ENCODE data around the gene UBB.

UBB gene

DNA sequence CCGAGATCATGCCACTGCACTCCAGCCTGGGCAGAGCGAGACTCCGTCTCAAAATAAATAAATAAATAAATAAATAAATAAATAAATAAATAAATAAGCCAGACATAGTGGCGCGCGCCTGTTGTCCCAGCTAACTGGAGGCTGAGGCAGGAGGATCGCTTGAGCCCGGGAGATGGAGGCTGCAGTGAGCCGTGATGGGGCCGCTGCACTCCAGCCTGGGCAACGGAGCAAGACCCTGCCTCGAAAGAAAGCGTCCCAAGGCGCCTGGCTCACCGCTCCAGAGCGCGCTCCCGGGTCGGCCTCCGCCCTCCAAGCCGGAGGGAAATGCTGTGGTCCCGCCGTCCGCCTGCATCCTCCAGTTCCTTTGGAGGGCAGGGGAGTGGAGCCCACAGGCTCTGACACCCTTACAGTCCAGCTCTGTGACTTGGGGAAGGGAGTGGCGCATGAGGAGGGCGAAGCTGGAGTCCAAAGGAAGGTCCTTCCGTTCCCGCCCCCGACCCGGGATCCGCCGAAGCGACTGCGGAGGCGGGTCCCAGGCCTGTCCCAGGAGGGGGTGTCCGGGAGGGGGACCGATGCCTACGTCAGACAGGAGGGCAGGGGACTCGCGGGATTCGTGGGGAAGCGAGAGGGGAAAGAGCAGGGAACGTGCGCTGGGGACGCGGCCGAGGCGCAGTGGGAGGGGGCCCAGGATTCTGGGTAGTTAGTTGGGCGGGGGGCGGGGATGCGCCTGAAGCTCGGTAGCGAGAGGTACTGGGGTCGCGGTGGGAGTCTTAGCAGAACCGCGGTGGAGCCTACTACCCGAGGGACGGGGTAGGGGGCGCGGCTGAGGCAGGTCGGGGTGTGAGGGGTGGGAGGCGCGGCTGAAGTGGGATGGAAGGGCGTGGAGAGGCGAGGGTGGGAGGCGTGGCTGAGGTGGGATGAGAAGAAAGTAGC, 26.1 kb downstream of the UBB start:
- H3K4me3 ChIP-seq (ENCODE audit: low read depth, low read length): no peak overlapping the region
- DNase-seq (ENCODE audit: low read depth): no peak
- TF ChIP-seq CTCF (IDR thresholded peaks at IDR 0.05; ENCODE audit: low read depth, low read length) (no peak), POLR2A (IDR thresholded peaks at IDR 0.05; ENCODE audit: extremely low read depth, insufficient read length) (no peak), MYC (IDR thresholded peaks at IDR 0.05; ENCODE audit: low read depth, low read length) (no peak), MAX (IDR thresholded peaks at IDR 0.05; ENCODE audit: low read depth, low read length) (no peak)

DNA sequence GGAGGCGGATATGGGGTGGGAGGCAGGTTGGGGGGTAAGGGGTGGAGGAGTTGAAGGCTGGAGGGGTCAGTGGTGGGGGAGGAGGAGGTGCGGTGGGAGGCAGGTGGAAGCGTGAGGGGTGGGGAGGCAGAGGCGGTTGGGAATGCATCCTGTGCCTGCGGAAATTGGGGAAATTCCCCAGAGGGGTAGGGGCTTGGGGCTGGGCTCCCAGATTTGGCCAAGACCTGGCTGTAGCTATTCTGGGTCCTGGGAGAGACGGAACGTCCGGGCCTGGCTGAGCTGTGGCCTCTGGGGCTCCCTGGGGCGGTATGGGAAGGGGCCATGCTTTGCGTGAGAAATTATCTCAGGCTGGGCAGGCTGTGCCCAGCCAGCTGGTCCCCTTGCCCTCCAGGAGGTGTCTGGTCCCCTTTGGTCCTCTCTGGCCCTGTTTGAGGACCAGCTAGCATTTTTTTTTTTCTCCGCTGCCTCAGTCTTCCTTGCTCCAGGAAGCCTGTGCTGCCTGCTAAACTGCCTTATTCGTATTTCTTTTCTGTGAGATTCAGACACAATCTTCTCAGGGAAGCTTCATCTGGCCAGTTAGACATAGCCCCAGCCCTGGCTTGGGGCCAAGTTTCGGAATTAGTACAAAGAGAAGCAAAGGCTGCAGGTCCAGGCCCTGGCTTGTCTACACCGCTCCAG, 27.2 kb downstream of the UBB start:
- TF ChIP-seq MAX (IDR thresholded peaks at IDR 0.05; ENCODE audit: low read depth, low read length) (no peak), POLR2A (IDR thresholded peaks at IDR 0.05; ENCODE audit: extremely low read depth, insufficient read length) (no peak), MYC (IDR thresholded peaks at IDR 0.05; ENCODE audit: low read depth, low read length) (no peak), CTCF (IDR thresholded peaks at IDR 0.05; ENCODE audit: low read depth, low read length) (no peak)
- DNase-seq (ENCODE audit: low read depth): no peak
- no peak overlapping the region for H3K4me3 ChIP-seq (ENCODE audit: low read depth, low read length)

- H3K4me3 ChIP-seq (ENCODE audit: low read depth, low read length): peak within 1 kb of the TSS; percentile 80
- peak; percentile 14; the same call in 1 of the 2 replicates for TF ChIP-seq MYC (IDR thresholded peaks at IDR 0.05; ENCODE audit: low read depth, low read length)
- no peak for TF ChIP-seq POLR2A (IDR thresholded peaks at IDR 0.05; ENCODE audit: extremely low read depth, insufficient read length)
- no peak for TF ChIP-seq MAX (IDR thresholded peaks at IDR 0.05; ENCODE audit: low read depth, low read length)
- peak; percentile 66 for TF ChIP-seq CTCF (IDR thresholded peaks at IDR 0.05; ENCODE audit: low read depth, low read length)
- DNase-seq (ENCODE audit: low read depth): peak; percentile 74
Observed at GRCh38 chr17:16415031-16415924, 34.4 kb downstream of the UBB start, which contains the start of gene TRPV2. TRPV2 (plus strand) TSS chr17:16415571; CDS start chr17:16417669, 2,098 bp downstream.

- H3K4me3 ChIP-seq (ENCODE audit: low read depth, low read length): no peak overlapping the region
- TF ChIP-seq MYC (IDR thresholded peaks at IDR 0.05; ENCODE audit: low read depth, low read length) (no peak), MAX (IDR thresholded peaks at IDR 0.05; ENCODE audit: low read depth, low read length) (no peak), POLR2A (IDR thresholded peaks at IDR 0.05; ENCODE audit: extremely low read depth, insufficient read length) (no peak), CTCF (IDR thresholded peaks at IDR 0.05; ENCODE audit: low read depth, low read length) (no peak)
- DNase-seq (ENCODE audit: low read depth): no peak
Observed at GRCh38 chr17:16417399-16417798, 36.5 kb downstream of the UBB start.
